ENCODE measurements around the gene SORD. TPM values are rescaled to one million over a fixed set of nuclear protein-coding genes. Genes with fewer than 3 reads are reported as not detected.
"Not testable (repeated sequence)": the region's sequence is repeated elsewhere in the genome, so short reads cannot be mapped to it uniquely, and the experiment has no call there.

Gene SORD
- total RNA-seq = 10 to 100 TPM in 2 of 4 donors, 1 to 10 TPM in 2; 6.3 to 39.6 (median 10.6) TPM

DNA sequence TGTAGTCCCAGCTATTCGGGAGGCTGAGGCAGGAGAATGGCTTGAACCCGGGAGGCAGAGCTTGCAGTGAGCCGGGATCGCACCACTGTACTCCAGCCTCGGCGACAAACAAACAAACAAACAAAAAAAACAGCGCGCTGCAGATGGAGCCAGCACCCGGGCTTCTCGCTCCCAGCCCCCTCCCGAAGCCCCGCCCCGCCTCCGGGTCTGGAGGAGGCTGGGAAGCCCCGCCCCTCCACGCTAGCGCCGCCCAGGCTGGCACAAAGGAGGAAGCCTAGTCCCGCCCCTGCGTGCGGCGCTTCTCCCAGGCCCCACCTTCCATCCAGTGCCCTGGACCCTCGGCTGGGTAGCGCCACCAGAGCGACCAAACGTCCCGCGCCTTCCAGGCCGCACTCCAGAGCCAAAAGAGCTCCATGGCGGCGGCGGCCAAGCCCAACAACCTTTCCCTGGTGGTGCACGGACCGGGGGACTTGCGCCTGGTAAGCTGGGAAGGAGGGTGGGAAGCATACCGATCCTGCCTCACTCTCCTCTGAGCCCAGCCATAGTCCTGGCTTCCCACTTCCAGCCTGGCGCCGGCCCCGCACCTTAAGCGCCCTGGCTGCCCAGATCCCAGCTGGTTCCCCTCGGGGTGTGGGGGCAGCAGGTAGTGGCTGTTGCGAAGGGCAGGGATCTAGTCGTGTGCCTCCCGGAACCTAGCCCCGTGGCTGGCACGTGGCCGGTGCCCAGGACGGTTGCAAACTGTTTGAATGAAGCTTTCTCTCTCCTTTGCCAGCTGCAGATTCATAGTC is at the start of gene SORD:
SORD (plus strand) TSS at position 325 of the 788 bp plus-strand sequence; CDS start at position 414, 89 bp downstream.
- Histone ChIP-seq H3K27ac (peak within 1 kb of the TSS; percentile 15 to 76 (median 62)), H3K9me3 (no peaks in the 10 kb centered on the region), H3K4me1 (peaks cover 0 to 17% (median 9%) of the 10 kb centered on the region in 4 donors), H3K27me3 (no peaks in the 10 kb centered on the region), H3K4me3 (peak within 1 kb of the TSS; percentile 54 to 78 (median 72)), H3K36me3 (no peaks in the 10 kb centered on the region)
- TF ChIP-seq POLR2A (IDR thresholded peaks at IDR 0.05) = peak in 1 of 2 donors; percentile 19
- TF ChIP-seq, protein P1, sequence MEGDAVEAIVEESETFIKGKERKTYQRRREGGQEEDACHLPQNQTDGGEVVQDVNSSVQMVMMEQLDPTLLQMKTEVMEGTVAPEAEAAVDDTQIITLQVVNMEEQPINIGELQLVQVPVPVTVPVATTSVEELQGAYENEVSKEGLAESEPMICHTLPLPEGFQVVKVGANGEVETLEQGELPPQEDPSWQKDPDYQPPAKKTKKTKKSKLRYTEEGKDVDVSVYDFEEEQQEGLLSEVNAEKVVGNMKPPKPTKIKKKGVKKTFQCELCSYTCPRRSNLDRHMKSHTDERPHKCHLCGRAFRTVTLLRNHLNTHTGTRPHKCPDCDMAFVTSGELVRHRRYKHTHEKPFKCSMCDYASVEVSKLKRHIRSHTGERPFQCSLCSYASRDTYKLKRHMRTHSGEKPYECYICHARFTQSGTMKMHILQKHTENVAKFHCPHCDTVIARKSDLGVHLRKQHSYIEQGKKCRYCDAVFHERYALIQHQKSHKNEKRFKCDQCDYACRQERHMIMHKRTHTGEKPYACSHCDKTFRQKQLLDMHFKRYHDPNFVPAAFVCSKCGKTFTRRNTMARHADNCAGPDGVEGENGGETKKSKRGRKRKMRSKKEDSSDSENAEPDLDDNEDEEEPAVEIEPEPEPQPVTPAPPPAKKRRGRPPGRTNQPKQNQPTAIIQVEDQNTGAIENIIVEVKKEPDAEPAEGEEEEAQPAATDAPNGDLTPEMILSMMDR (IDR thresholded peaks at IDR 0.05) = no peak
- DNase-seq = peak; percentile 95 to 97 (median 97)

- not testable (repeated sequence) for H3K4me3 ChIP-seq, H3K27me3 ChIP-seq, H3K9me3 ChIP-seq
These were observed 46.8 kb upstream of the SORD start for GRCh38 chr15:44976183-44976582.

GRCh38 chr15:44977781-44978180 is 45.2 kb upstream of the SORD start:
- H3K9me3 ChIP-seq, H3K4me1 ChIP-seq, H3K36me3 ChIP-seq, H3K4me3 ChIP-seq, H3K27ac ChIP-seq, DNase-seq, H3K27me3 ChIP-seq: not testable (repeated sequence)

More at GRCh38 chr15:44976183-44976582, 46.8 kb upstream of the SORD start:
- H3K4me1 ChIP-seq, H3K27ac ChIP-seq, H3K36me3 ChIP-seq, DNase-seq: not testable (repeated sequence)

DNA sequence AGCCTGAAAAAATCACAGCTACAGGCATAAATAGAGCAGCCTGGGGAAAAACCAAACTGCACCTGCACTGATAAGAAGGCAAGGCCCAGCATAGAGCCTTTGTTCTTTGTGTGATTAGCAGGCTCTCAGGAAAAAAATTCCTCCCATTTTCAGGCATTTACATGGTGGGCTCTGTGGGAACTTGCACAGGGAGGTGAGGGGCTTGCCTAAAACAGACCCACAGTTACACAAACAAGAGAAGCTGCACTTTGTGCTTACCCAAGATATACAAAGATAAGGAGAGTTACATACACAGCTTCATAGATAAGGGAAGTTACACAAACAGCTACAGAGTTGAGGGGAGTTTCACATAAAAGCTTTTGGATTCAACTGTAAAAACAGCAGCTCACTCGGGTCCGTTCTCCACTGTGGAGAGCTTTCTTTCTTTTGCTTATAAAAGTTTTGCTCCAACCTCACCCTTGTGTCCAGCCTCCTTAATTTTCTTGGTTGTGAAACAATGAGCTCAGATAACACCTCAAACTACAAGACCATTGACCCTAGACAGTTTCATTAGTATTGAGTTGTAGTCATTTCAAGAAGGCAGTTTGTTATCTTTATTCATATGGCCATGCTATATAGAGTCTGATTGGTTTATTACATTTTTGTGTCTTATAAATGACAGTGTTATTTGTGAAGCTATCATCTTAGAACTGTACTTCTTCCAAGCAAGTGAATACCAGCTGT is 43.2 kb upstream of the SORD start:
- DNase-seq = not testable (repeated sequence)

DNA sequence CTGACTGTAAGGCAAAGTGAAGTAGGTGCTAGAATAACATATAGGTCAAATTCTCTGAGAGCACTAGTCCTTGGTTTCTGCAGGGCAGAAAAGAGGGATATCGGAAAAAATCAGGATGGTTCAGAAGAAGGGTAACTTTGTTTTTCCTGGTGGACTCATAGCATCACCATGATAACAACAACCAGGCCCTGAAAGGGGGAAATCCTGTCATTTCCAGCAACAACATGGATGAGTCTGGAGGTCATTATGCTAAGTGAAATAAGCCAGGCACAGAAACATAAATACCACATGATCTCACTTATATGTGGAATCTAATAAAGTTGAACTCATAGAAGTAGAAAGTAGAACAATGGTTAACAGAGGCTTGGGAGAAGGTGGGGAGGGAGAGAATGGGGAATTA is 38.9 kb upstream of the SORD start:
- not testable (repeated sequence) for DNase-seq, H3K36me3 ChIP-seq, H3K27me3 ChIP-seq, H3K9me3 ChIP-seq, H3K27ac ChIP-seq, H3K4me1 ChIP-seq, H3K4me3 ChIP-seq

More for the DNA sequence above, 43.2 kb upstream of the SORD start:
- not testable (repeated sequence) for H3K27ac ChIP-seq, H3K36me3 ChIP-seq, H3K27me3 ChIP-seq, H3K4me3 ChIP-seq, H3K9me3 ChIP-seq, H3K4me1 ChIP-seq

DNA sequence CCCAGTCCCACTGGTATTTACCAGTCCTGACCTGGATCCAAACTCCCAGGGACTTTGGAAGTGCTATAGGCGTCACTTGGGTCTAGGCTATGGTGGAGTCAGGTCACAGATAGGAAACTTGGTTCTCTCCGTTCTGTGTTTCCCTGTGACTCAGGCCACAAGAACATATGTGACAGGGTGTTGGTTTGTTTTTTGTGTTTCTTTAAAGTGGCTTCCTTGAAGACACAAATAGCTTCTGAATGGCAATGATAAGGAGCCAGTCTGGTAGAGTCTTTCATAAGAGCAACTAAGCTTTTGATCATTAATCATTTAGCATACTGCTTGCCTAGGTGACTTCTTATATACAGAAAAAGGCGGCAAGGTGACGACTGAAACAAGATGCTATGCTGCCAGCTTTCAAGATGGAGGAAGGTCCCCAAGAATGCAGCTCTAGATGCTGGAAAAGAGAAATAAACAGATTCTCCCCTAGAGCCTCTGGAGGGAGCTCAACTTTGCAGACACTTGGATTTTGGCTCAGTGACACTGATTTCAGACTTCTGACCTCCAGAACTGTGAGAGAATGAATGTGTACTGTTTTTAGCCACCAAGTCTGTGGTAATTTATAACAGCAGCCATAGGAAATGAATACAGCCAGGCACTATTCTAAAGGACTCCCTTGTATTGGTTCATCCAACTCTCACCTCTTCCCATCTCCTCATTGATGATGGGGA is 36.5 kb upstream of the SORD start:
- not testable (repeated sequence) for H3K4me1 ChIP-seq, H3K27me3 ChIP-seq, H3K27ac ChIP-seq, DNase-seq, H3K36me3 ChIP-seq, H3K9me3 ChIP-seq, H3K4me3 ChIP-seq

DNA sequence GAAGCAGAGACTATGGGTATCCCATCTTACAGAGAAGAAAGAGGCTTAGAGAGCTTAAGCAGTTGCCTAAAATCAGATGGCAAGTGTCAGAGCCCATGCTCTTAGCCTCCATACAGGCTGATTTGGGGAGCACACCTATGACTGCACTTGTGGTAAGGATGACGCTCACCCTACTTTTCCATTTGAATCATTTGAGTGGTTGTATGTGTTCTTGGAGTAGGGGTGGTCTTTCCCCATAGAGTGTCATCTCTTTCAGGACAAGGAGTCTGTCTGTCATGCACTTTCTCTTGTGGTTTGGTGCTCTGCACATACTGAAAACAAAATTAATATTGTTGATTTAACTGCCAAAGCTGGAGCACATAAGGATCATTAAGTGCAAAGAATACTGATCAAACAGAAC is 35.3 kb upstream of the SORD start:
- not testable (repeated sequence) for H3K9me3 ChIP-seq, DNase-seq, H3K4me1 ChIP-seq, H3K4me3 ChIP-seq, H3K27ac ChIP-seq, H3K36me3 ChIP-seq, H3K27me3 ChIP-seq

GRCh38 chr15:44988184-44988869 is 34.7 kb upstream of the SORD start:
- H3K27me3 ChIP-seq, H3K4me3 ChIP-seq, H3K4me1 ChIP-seq, H3K36me3 ChIP-seq, H3K9me3 ChIP-seq, H3K27ac ChIP-seq, DNase-seq: not testable (repeated sequence)

DNA sequence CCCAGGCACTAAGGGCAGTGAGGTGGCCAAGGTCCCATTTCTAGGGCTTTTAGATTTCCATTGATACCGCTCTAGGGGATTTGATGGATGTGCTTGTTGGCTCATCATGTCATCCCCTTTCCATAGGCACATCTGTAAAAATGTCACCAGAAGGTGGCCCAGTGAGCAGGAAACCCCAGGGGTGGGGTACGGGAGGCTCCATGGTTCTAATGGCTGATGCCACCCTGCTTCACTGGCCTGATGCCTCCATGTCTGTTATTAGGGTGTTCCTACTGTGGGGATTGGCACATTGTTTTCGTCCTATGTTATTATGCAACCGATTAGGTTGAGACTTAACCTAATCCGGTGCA is 34.1 kb upstream of the SORD start:
- not testable (repeated sequence) for H3K4me1 ChIP-seq, H3K4me3 ChIP-seq, DNase-seq, H3K27ac ChIP-seq, H3K27me3 ChIP-seq, H3K36me3 ChIP-seq, H3K9me3 ChIP-seq

DNA sequence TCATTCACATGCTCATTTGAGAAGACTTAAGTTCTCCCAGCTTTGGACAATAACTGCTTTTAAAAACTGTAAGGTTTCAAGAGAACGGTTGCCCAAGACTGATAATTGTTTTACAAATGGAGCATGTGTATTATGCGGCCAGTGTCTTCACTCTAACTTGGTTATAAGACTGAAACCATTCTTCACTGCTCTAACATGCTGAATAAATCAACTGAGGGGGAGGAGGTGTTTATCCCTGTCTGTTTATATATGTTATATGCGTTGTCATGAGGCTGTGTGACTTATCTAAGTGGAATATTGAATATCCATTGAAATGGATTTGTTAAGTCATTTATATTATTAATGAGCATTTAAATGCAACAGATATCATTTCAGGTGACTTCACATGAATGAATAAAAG is 25.4 kb upstream of the SORD start:
- H3K36me3 ChIP-seq, H3K27ac ChIP-seq, H3K4me1 ChIP-seq, H3K4me3 ChIP-seq, H3K9me3 ChIP-seq, DNase-seq, H3K27me3 ChIP-seq: not testable (repeated sequence)
